Hepatocyte (in vitro differentiated cells): ENCODE data around the gene FEM1C. TPM values are rescaled to one million over a fixed set of nuclear protein-coding genes. Genes with fewer than 3 reads are reported as not detected.

Experiments used
- DNase-seq: peaks from one replicate; pipeline ENCODE4 v3.0.0-alpha.2; 2016; ENCODE audit warnings: low spot score
- H2AFZ ChIP-seq: fragments of 200-600 bp; sonication (generic); 2 replicates; pipeline ENCODE4 v1.6.0; 2016; ENCODE audit warnings: antibody characterized with exemption, mild to moderate bottlenecking
- H3K27ac ChIP-seq: fragments of 200-600 bp; sonication (generic); 2 replicates; pipeline ENCODE4 v1.5.1; 2016; ENCODE audit warnings: mild to moderate bottlenecking
- H3K27me3 ChIP-seq: fragments of 200-600 bp; sonication (generic); 2 replicates; pipeline ENCODE4 v1.6.1; 2016
- H3K36me3 ChIP-seq: fragments of 200-600 bp; sonication (generic); replicated peaks from 2 replicates; pipeline ENCODE4 v1.5.1; 2016; ENCODE audit warnings: low read depth; ENCODE audit not compliant: insufficient read depth
- H3K4me1 ChIP-seq: fragments of 200-600 bp; sonication (generic); 2 replicates; pipeline ENCODE4 v1.5.1; 2016; ENCODE audit warnings: mild to moderate bottlenecking, moderate library complexity; ENCODE audit not compliant: insufficient read depth
- H3K4me2 ChIP-seq: fragments of 200-600 bp; sonication (generic); 2 replicates; pipeline ENCODE4 v1.6.0; 2016
- H3K4me3 ChIP-seq: fragments of 200-600 bp; sonication (generic); 2 replicates; pipeline ENCODE4 v1.5.1; 2016; ENCODE audit warnings: mild to moderate bottlenecking
- H3K79me2 ChIP-seq: fragments of 200-600 bp; sonication (generic); 2 replicates; pipeline ENCODE4 v1.6.0; 2017; ENCODE audit warnings: mild to moderate bottlenecking
- H3K9me2 ChIP-seq: fragments of 200-600 bp; sonication (generic); replicated peaks from 2 replicates; pipeline ENCODE4 v1.6.0; 2017; ENCODE audit warnings: mild to moderate bottlenecking; ENCODE audit not compliant: insufficient read depth
- H3K9me3 ChIP-seq: fragments of 200-600 bp; sonication (generic); 2 replicates; pipeline ENCODE4 v1.5.1; 2016; ENCODE audit warnings: low read depth, mild to moderate bottlenecking
- H4K20me1 ChIP-seq: fragments of 200-600 bp; sonication (generic); 2 replicates; pipeline ENCODE4 v1.6.0; 2016; ENCODE audit warnings: mild to moderate bottlenecking; ENCODE audit not compliant: insufficient read depth, poor library complexity, severe bottlenecking
- EZH2 ChIP-seq: fragments of 200-600 bp; sonication (generic); IDR thresholded peaks from 2 replicates; pipeline ENCODE4 v1.6.1; 2016; ENCODE audit warnings: antibody characterized with exemption, mild to moderate bottlenecking, borderline replicate concordance
- WGBS: methylation state at CpG from one replicate; pipeline ENCODE4 v1.1.6; 2016; ENCODE audit warnings: low lambda C conversion rate; ENCODE audit errors: missing lambda C conversion rate; 5-methylcytosine and 5-hydroxymethylcytosine counted together
- polyA plus RNA-seq: library from polyadenylated mRNA; unstranded; fragments of >200 nt; fragmentation: Nextera tagmentation; extraction: Ambion mirVana; gene quantifications from 2 replicates; pipeline ENCODE4 v1.2.1, GENCODE V29; 2016
- small RNA-seq: library from RNA; depleted of rRNA; stranded (forward); fragments of <200 nt; gene quantifications from one replicate; pipeline ENCODE3, GENCODE V24; 2014
- total RNA-seq: library from RNA; depleted of rRNA; stranded (reverse); fragments of >200 nt; gene quantifications from 2 replicates; pipeline ENCODE4 v1.2.3, GENCODE V29; 2014

FEM1C gene
- total and polyA plus RNA-seq, 2 experiments from 2014 or later, result 10.7 to 27.0 TPM

DNA sequence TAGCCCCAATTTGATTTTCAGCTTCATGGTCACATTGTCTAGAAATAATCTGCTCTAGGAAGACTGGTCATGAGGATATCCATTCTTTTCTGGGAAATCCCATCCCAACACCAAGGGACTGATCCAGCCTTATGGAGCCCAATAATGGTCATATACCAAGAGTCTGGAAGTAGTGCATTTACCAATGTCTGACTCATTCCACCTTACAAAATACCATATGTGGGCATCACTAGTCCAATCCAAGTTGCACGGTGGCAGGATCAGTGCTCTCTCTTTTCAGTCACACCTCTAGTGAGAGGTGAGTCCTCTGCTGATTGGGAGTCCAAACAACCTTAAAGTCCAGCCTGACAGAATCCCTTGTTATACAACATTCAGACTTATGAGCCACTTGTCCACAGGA, 73.7 kb downstream of the FEM1C start:
- Histone ChIP-seq H3K9me3 (no peaks in the 10 kb centered on the region), H3K4me3 (no peak overlapping the region), H3K27ac (no peak overlapping the region), H4K20me1 (no peaks in the 10 kb centered on the region), H3K79me2 (no peaks in the 10 kb centered on the region), H3K9me2 (no peaks in the 10 kb centered on the region), H3K36me3 (no peaks in the 10 kb centered on the region), H3K27me3 (no peaks in the 10 kb centered on the region), H2AFZ (no peak overlapping the region), H3K4me2 (no peak overlapping the region), H3K4me1 (no peaks in the 10 kb centered on the region)
- DNase-seq, result no peak
- no peak for TF ChIP-seq EZH2
- 96% methylated on average over 1 of the region's 1 CpG for WGBS

Small RNA genes lying within 50 kb of the gene (small RNA-seq; reads per million reads assigned to genes)
- gene AC008628.1 (not detected), gene AC008628.2 (not detected)

Other genes starting within 250 kb of the FEM1C start
- gene CCDC112, start 248.1 kb downstream of the FEM1C start, total RNA-seq, result 3.7 and 4.1 TPM in 2 replicates
- 4.2 TPM in 2 replicates for gene CCDC112, start 248.1 kb downstream of the FEM1C start, polyA plus RNA-seq
- gene TICAM2, start 57.7 kb upstream of the FEM1C start, total RNA-seq, result 2.1 TPM in 1 of 2 replicates, not detected in the other
- gene TICAM2, start 57.7 kb upstream of the FEM1C start, polyA plus RNA-seq, result 2.5 TPM in 2 replicates
- gene TMED7, start 81.3 kb upstream of the FEM1C start, total RNA-seq, result 184 and 214 TPM in 2 replicates
- gene TMED7, start 81.3 kb upstream of the FEM1C start, polyA plus RNA-seq, result 75.3 and 88.1 TPM in 2 replicates